Right lobe of liver (tissue), 6 donors: ENCODE measurements around the gene RBM23. TPM values are rescaled to one million over a fixed set of nuclear protein-coding genes. Genes with fewer than 3 reads are reported as not detected.
"Not testable (repeated sequence)": the region's sequence is repeated elsewhere in the genome, so short reads cannot be mapped to it uniquely, and the experiment has no call there.

Experiments used
- ATAC-seq, 4 donors: fragments of 200-7000 bp; cut with Tn5 transposase; one replicate each; pipeline ENCODE4 v1.9.1; 2020; ENCODE audit warnings: mild to moderate bottlenecking in 4 of 4, moderate library complexity in 4 of 4
- DNase-seq, 3 donors: peaks; one replicate each; pipeline ENCODE4 v3.0.0-alpha.2; 2020
- H3K27ac ChIP-seq, 3 donors: fragments of 200-600 bp; one replicate each; pipeline ENCODE4 v1.8.0; 2022
- H3K27me3 ChIP-seq, 2 donors: fragments of 200-600 bp; one replicate each; pipeline ENCODE4 v1.8.0; 2022
- H3K36me3 ChIP-seq, 4 donors: fragments of 200-600 bp; sonication (generic) in 1 of 4; one replicate each; pipeline versions ENCODE4 v1.5.1 to v1.8.0; 2017 to 2022; ENCODE audit warnings: control low read depth in 1 of 4
- H3K4me1 ChIP-seq, 4 donors: fragments of 200-600 bp; sonication (generic) in 1 of 4; one replicate each; pipeline versions ENCODE4 v1.5.1 to v1.8.0; 2017 to 2022; ENCODE audit warnings: control low read depth in 1 of 4
- H3K4me3 ChIP-seq, 3 donors: fragments of 200-600 bp; one replicate each; pipeline ENCODE4 v1.8.0; 2022
- H3K9me3 ChIP-seq, 4 donors: fragments of 200-600 bp; sonication (generic) in 1 of 4; one replicate each; pipeline versions ENCODE4 v1.5.1 to v1.8.0; 2017 to 2022; ENCODE audit warnings: control low read depth in 1 of 4
- CTCF ChIP-seq, 4 donors: fragments of 200-600 bp in 3 of 4; fragments of 450-650 bp in 1 of 4; IDR thresholded peaks; one replicate each; pipeline versions ENCODE4 v1.5.1 to v1.8.0; 2016 to 2022; ENCODE audit warnings: antibody characterized with exemption in 4 of 4, mild to moderate bottlenecking in 2 of 4
- POLR2A ChIP-seq: fragments of 450-650 bp; IDR thresholded peaks from one replicate; pipeline ENCODE4 v1.6.1; 2017; ENCODE audit warnings: antibody characterized with exemption, mild to moderate bottlenecking
- WGBS: methylation state at CpG from one replicate; pipeline ENCODE4 v1.1.6; 2018; ENCODE audit warnings: low coverage, low lambda C conversion rate; ENCODE audit not compliant: insufficient coverage; ENCODE audit errors: missing lambda C conversion rate; 5-methylcytosine and 5-hydroxymethylcytosine counted together
- intact Hi-C, 2 donors: fragments of 100-400 bp; cut with DNase I; formaldehyde crosslinking; loops; one replicate each; pipeline versions ENCODE4 v1.11.2 to v1.14.1; 2022
- total RNA-seq, 6 experiments: library from RNA; depleted of rRNA in 2 of 6; stranded (reverse); fragments of >200 nt in 2 of 6; fragmentation: NEBNext Ultra II Directional in 3 of 6; extraction: Animal tissue kit (Norgen Biotek cat#: 25700) in 3 of 6; gene quantifications; one replicate each; pipeline versions ENCODE4 v1.1.0 to v1.2.4, GENCODE V29; 2016 to 2023
- donor health status: DM: no; HTN: yes; CAD: no.
- donor health status: DM: no; HTN: no; CAD: no.
- donor health status: DM: no; HTN: no; CAD: no.
- donor health status: DM: no; HTN: yes; CAD: no.
- donor health status: DM: no; HTN: yes; CAD: no.

Gene RBM23
- total RNA-seq, 6 experiments from 2014 or later, result 22.2 to 38.0 (median 34.0) TPM

- WGBS, result 84% methylated on average over 6 of the region's 8 CpGs
- H3K4me1 ChIP-seq, result no peaks in the 10 kb centered on the region
- H3K27me3 ChIP-seq, result no peaks in the 10 kb centered on the region
- H3K36me3 ChIP-seq, result no peaks in the 10 kb centered on the region
- intact Hi-C loops, result no loop called here
- ATAC-seq, result no peak
- DNase-seq, result no peak
- H3K9me3 ChIP-seq, result no peaks in the 10 kb centered on the region
- H3K27ac ChIP-seq, result no peak overlapping the region
- no peak overlapping the region for H3K4me3 ChIP-seq
- TF ChIP-seq CTCF (IDR thresholded peaks at IDR 0.05) (no peak), POLR2A (no peak)
Observed at GRCh38 chr14:22854963-22855724, 63.8 kb downstream of the RBM23 start.

GRCh38 chr14:22854296-22854695, 64.7 kb downstream of the RBM23 start:
- H3K27ac ChIP-seq, ATAC-seq, H3K27me3 ChIP-seq, H3K36me3 ChIP-seq, H3K9me3 ChIP-seq, H3K4me1 ChIP-seq, intact Hi-C loops, H3K4me3 ChIP-seq: not testable (repeated sequence)
- peak in 1 of 3 donors; percentile 35 for DNase-seq
- WGBS, result 93% methylated on average over 10 of the region's 11 CpGs

- ATAC-seq (peak; percentile 87 to 94 (median 94)), DNase-seq (peak; percentile 87 to 90 (median 88))
- intact Hi-C loops, result no loop called here
- peak overlapping the region; percentile 63 to 74 (median 72) for H3K27ac ChIP-seq
- H3K36me3 ChIP-seq, result no peaks in the 10 kb centered on the region
- H3K4me3 ChIP-seq, result peak overlapping the region; percentile 41 to 58 (median 46)
- peak; percentile 83 to 98 (median 90) for TF ChIP-seq CTCF (IDR thresholded peaks at IDR 0.05)
- TF ChIP-seq POLR2A, result no peak
- WGBS, result 0% methylated on average over 12 of the region's 20 CpGs
- no peaks in the 10 kb centered on the region for H3K4me1 ChIP-seq
- no peaks in the 10 kb centered on the region for H3K27me3 ChIP-seq
- no peaks in the 10 kb centered on the region for H3K9me3 ChIP-seq
Observed at GRCh38 chr14:22852940-22853767, 65.8 kb downstream of the RBM23 start.

- ATAC-seq, result no peak
- H3K36me3 ChIP-seq, result no peaks in the 10 kb centered on the region
- no peaks in the 10 kb centered on the region for H3K27me3 ChIP-seq
- intact Hi-C loops, result no loop called here
- peak overlapping the region; percentile 63 to 74 (median 72) for H3K27ac ChIP-seq
- H3K4me3 ChIP-seq, result no peak overlapping the region
- TF ChIP-seq POLR2A, result no peak
- TF ChIP-seq CTCF (IDR thresholded peaks at IDR 0.05), result no peak
- H3K9me3 ChIP-seq, result no peaks in the 10 kb centered on the region
- no peaks in the 10 kb centered on the region for H3K4me1 ChIP-seq
- DNase-seq, result no peak
- 35% methylated on average over 2 of the region's 2 CpGs for WGBS
Observed at GRCh38 chr14:22852599-22852939, 66.4 kb downstream of the RBM23 start.

- H3K27ac ChIP-seq, result peak overlapping the region in 2 of 3 donors; percentile 63 to 74
- H3K36me3 ChIP-seq, ATAC-seq, H3K4me3 ChIP-seq, H3K4me1 ChIP-seq, H3K9me3 ChIP-seq, DNase-seq, H3K27me3 ChIP-seq, intact Hi-C loops: not testable (repeated sequence)
- WGBS, result 80% methylated on average over 12 of the region's 12 CpGs
Observed at GRCh38 chr14:22852178-22852577, 66.8 kb downstream of the RBM23 start.
